Activated T-helper 9 cell treated with anti-CD3 and anti-CD28 coated beads, Interleukin-2, amount 50 U/mL, for 16 hours (primary cell): ENCODE results near the gene CHD1.

Experiments used
- DNase-seq: peaks from one replicate; pipeline ENCODE4 v3.0.0-alpha.2; 2020; ENCODE audit warnings: low read depth

CHD1 gene

GRCh38 chr5:98807806-98808205, 121.0 kb downstream of the CHD1 start:
- no peak for DNase-seq

GRCh38 chr5:98805070-98805469, 123.7 kb downstream of the CHD1 start:
- no peak for DNase-seq

- no peak for DNase-seq
These were observed 124.7 kb downstream of the CHD1 start for GRCh38 chr5:98804066-98804465.
